KMS-11 (cell line): ENCODE measurements around the gene WBP1L.

Experiments used
- H2AFZ ChIP-seq: fragments of 200-600 bp; sonication (generic); 2 replicates; pipeline ENCODE4 v1.6.1; 2016; ENCODE audit warnings: antibody characterized with exemption, mixed run types, low read depth
- H3K27ac ChIP-seq: fragments of 200-600 bp; sonication (generic); 2 replicates; pipeline ENCODE4 v1.6.1; 2016; ENCODE audit warnings: mild to moderate bottlenecking, mixed run types
- H3K27me3 ChIP-seq: fragments of 200-600 bp; sonication (generic); 2 replicates; pipeline ENCODE4 v1.6.1; 2017; ENCODE audit warnings: mild to moderate bottlenecking, low read depth, mixed run types, moderate library complexity; ENCODE audit not compliant: insufficient read depth
- H3K36me3 ChIP-seq: fragments of 200-600 bp; sonication (generic); 2 replicates; pipeline ENCODE4 v1.6.1; 2017; ENCODE audit warnings: mild to moderate bottlenecking, mixed run types; ENCODE audit not compliant: insufficient read depth
- H3K4me1 ChIP-seq: fragments of 200-600 bp; sonication (generic); 2 replicates; pipeline ENCODE4 v1.6.1; 2016; ENCODE audit warnings: mild to moderate bottlenecking, low read depth, mixed run types; ENCODE audit not compliant: poor library complexity, severe bottlenecking
- H3K4me2 ChIP-seq: fragments of 200-600 bp; sonication (generic); 2 replicates; pipeline ENCODE4 v1.7.0; 2016; ENCODE audit warnings: mild to moderate bottlenecking, mixed run types
- H3K4me3 ChIP-seq: fragments of 200-600 bp; sonication (generic); IDR thresholded peaks from 2 replicates; pipeline ENCODE4 v1.6.1; 2017; ENCODE audit warnings: low read depth, low read length, mixed read lengths; ENCODE audit not compliant: insufficient read depth
- H3K79me2 ChIP-seq: fragments of 200-600 bp; sonication (generic); 2 replicates; pipeline ENCODE4 v1.6.1; 2016; ENCODE audit warnings: low read depth, mixed run types; ENCODE audit not compliant: insufficient read depth
- H3K9ac ChIP-seq: fragments of 200-600 bp; sonication (generic); 2 replicates; pipeline ENCODE4 v1.6.1; 2016; ENCODE audit warnings: mild to moderate bottlenecking, mixed run types
- H4K20me1 ChIP-seq: fragments of 200-600 bp; sonication (generic); 2 replicates; pipeline ENCODE4 v1.6.1; 2016; ENCODE audit warnings: mild to moderate bottlenecking, mixed run types; ENCODE audit not compliant: insufficient read depth
- TF ChIP-seq, protein P1 (sequence below): fragments of 200-600 bp; sonication (generic); conservative IDR thresholded peaks from 2 replicates; pipeline ENCODE4 v1.6.1; 2017; ENCODE audit warnings: low read depth, mild to moderate bottlenecking, antibody characterized with exemption, low read length, moderate library complexity, mixed read lengths

Gene WBP1L

GRCh38 chr10:102731222-102731800 is 12.4 kb upstream of the WBP1L start:
- H3K36me3 ChIP-seq: no peaks in the 10 kb centered on the region
- no peaks in the 10 kb centered on the region for H4K20me1 ChIP-seq
- no peak overlapping the region for H3K4me2 ChIP-seq
- H3K27me3 ChIP-seq: no peaks in the 10 kb centered on the region
- H2AFZ ChIP-seq: no peak overlapping the region
- peaks cover 18% of the 10 kb centered on the region for H3K4me1 ChIP-seq
- TF ChIP-seq, protein P1, sequence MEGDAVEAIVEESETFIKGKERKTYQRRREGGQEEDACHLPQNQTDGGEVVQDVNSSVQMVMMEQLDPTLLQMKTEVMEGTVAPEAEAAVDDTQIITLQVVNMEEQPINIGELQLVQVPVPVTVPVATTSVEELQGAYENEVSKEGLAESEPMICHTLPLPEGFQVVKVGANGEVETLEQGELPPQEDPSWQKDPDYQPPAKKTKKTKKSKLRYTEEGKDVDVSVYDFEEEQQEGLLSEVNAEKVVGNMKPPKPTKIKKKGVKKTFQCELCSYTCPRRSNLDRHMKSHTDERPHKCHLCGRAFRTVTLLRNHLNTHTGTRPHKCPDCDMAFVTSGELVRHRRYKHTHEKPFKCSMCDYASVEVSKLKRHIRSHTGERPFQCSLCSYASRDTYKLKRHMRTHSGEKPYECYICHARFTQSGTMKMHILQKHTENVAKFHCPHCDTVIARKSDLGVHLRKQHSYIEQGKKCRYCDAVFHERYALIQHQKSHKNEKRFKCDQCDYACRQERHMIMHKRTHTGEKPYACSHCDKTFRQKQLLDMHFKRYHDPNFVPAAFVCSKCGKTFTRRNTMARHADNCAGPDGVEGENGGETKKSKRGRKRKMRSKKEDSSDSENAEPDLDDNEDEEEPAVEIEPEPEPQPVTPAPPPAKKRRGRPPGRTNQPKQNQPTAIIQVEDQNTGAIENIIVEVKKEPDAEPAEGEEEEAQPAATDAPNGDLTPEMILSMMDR: no peak
- no peak overlapping the region for H3K4me3 ChIP-seq
- no peak overlapping the region for H3K27ac ChIP-seq
- no peak overlapping the region for H3K9ac ChIP-seq
- H3K79me2 ChIP-seq: 0 out of 2 replicates have a peak, but pooled peaks cover 3% of the 10 kb centered on the region

GRCh38 chr10:102732661-102733060 is 11.1 kb upstream of the WBP1L start:
- TF ChIP-seq, protein P1: no peak
- H3K9ac ChIP-seq: no peak overlapping the region
- H3K27ac ChIP-seq: no peak overlapping the region
- no peaks in the 10 kb centered on the region for H4K20me1 ChIP-seq
- no peaks in the 10 kb centered on the region for H3K36me3 ChIP-seq
- no peak overlapping the region for H3K4me3 ChIP-seq
- H3K4me1 ChIP-seq: peaks cover 18% of the 10 kb centered on the region
- no peaks in the 10 kb centered on the region for H3K79me2 ChIP-seq
- H3K4me2 ChIP-seq: no peak overlapping the region
- no peak overlapping the region for H2AFZ ChIP-seq
- no peaks in the 10 kb centered on the region for H3K27me3 ChIP-seq

DNA sequence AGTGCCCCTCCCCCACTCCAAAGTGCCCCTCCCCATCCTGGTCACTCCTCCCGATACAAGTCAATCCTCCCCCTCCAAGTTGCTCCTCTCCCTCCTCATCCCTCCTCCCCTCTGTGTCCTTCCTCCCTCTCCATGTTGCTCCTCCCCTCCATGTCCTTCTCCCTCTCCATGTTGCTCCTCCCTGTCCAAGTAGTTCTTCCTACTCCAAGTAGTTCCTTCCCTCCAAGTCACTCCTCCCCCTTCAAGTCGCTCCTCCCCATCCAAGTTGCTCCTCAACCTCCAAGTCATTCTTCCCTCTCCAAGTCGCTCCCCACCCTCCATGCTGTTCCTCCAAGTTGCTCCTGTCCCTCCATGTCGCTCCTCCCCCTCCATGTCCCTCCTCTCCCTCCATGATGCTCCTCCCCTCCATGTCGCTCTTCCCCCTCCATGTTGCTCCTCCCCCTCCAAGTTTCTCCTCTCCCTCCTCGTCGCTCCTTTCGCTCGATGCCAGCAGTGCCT is 8.6 kb upstream of the WBP1L start:
- Histone ChIP-seq H3K79me2 (no peaks in the 10 kb centered on the region), H3K36me3 (no peaks in the 10 kb centered on the region), H4K20me1 (no peaks in the 10 kb centered on the region), H3K4me1 (peaks cover 7% of the 10 kb centered on the region), H3K4me3 (no peak overlapping the region), H3K27me3 (no peaks in the 10 kb centered on the region), H2AFZ (no peak overlapping the region), H3K4me2 (no peak overlapping the region), H3K9ac (no peak overlapping the region), H3K27ac (no peak overlapping the region)
- TF ChIP-seq, protein P1: no peak

- no peaks in the 10 kb centered on the region for H3K79me2 ChIP-seq
- no peak overlapping the region for H3K9ac ChIP-seq
- no peak overlapping the region for H2AFZ ChIP-seq
- H3K4me1 ChIP-seq: peaks cover 15% of the 10 kb centered on the region
- no peak overlapping the region for H3K4me3 ChIP-seq
- no peaks in the 10 kb centered on the region for H4K20me1 ChIP-seq
- TF ChIP-seq, protein P1: no peak
- no peaks in the 10 kb centered on the region for H3K36me3 ChIP-seq
- no peak overlapping the region for H3K27ac ChIP-seq
- no peak overlapping the region for H3K4me2 ChIP-seq
- no peaks in the 10 kb centered on the region for H3K27me3 ChIP-seq
Observed at GRCh38 chr10:102738692-102739121, 5.0 kb upstream of the WBP1L start.
